Effector CD8-positive, alpha-beta T cell (primary cell): Measurements from ENCODE around the gene ACSM5.
"Not testable (repeated sequence)": the region's sequence is repeated elsewhere in the genome, so short reads cannot be mapped to it uniquely, and the experiment has no call there.

Experiments
- DNase-seq: peaks from one replicate; lab custom pipeline; 2025; lab: John Stamatoyannopoulos, UW

The ACSM5 gene

DNA sequence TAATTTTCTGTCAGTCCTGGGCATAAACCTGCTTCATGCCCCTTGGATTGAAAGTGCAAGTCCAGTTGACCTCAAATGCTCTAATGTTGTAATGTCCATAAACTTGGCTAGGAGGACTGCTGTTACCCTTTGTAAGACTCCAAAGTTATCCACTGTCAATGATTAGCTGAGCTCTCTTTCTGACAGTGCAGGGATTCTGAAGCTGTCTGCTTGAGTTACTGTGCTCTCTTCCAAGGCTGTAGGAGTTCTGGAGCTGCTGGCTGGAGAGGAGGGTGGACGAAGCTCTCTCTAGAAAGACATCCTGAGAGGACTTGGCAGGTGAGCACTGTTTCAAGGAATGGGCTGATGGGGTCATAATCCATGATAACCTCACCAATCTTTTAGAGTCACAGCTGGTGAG, 42.0 kb downstream of the ACSM5 start, which contains the start of gene ACSM2A:
Gene ACSM2A (plus strand): TSS at position 158 of the 400 bp plus-strand sequence. CDS start 8,594 bp downstream, outside the sequence.
- not testable (repeated sequence) for DNase-seq

DNA sequence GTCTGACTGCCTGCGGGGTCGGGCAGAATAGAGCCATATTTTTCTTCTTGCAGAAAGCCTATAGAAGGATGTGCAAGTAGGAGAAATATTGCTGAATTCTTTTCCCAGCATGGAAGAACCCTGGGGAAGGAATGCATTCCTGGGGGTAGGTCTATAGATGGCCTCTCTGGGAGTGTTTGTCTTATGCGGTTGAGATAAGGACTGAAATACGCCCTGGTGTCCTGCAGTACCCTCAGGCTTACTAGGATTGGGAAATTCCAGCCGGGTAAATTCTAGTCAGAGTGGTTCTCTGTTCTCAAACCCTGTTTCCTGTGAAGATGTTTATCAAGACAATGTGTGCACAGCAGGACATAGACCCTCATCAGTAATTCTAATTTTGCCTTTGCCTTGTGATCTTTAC, 44.3 kb downstream of the ACSM5 start:
- DNase-seq: not testable (repeated sequence)

GRCh38 chr16:20459227-20459626, 49.9 kb downstream of the ACSM5 start:
- DNase-seq: not testable (repeated sequence)

DNA sequence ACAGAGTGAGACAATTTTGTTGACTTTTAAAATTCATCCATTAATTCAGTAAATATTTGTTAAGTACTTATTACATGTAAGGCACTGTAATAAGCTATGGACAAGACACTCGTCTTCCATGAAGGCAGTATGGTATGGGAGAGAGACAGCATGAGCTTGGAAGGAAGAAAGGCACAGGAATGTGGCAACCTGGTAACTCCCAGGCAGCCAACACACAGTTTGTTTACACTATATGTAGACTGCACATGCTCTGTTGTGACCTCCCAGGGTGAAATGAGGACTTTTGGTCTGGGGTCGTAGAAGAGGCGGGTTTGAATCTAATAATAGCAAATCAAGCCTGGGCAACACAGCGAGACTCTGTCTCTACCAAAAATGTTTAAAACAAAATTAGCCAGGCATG, 51.0 kb downstream of the ACSM5 start:
- DNase-seq: not testable (repeated sequence)

- not testable (repeated sequence) for DNase-seq
These were observed 59.6 kb downstream of the ACSM5 start for GRCh38 chr16:20468954-20469353.

GRCh38 chr16:20469930-20470329, 60.6 kb downstream of the ACSM5 start:
- DNase-seq: not testable (repeated sequence)

- not testable (repeated sequence) for DNase-seq
These were observed 61.4 kb downstream of the ACSM5 start for GRCh38 chr16:20470732-20471131.

DNA sequence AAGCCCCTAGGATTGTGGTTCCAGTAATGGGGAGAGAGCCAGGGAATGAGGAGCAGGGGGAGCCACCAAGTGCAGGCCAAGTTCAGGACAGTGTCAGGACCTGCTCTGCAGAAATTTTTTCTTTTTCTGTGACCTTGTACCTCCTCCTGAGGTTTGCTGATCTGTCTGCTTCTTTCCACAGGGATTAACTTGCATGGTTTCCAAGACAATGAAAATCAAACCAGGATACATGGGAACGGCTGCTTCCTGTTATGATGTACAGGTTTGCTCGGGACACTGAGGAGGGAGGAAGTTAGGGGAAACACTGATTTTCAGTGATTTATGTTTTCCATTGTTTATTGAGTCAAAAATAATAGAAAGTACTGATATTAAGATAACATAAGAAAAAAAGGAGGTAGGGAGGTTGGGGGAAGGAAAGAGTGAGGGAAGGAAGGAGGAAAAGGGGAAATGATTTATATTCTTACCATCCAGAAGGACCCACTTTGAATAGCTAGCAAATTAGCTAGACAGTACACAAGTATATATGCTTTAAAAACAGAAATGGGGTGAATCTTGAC, 67.9 kb downstream of the ACSM5 start:
- DNase-seq: not testable (repeated sequence)

DNA sequence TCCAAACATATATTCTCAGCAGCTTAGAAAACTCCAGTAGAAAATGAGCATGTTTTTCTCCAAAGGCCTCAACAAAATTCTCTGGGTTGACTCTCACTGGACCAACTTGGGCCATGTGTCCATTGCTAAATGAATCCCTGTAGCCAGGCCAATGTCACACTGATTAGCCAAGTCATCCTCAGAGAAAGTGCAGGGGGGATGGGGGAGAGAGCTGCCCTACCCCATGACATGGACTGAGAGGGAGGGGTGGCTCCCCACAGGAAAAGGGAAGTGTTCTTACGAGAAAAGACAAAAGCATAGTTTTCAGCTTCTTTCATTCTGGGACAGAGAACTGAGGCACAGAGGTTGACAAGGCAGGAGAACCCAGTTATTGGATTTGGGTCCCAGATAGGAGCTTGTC, 74.7 kb downstream of the ACSM5 start:
- DNase-seq: not testable (repeated sequence)

DNA sequence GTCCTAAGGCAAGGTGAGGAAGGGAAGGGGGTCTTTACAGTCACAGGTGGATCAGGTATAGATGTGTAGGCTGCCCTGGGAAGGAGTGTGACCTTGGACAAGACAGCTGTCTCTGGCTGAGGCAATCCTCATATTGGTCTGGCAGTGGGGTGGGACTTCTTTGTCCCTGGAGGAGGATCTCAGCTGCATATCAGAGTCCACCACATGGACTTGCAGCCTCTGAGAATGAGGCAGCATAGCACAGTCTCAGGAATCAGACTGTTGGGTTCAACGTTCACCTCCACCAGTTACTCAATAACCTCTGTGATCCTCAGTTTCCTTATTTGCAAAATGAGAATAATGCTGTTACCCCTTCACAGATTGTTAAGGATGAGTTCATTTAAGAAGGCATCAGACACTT, 75.4 kb downstream of the ACSM5 start:
- no peak for DNase-seq

- DNase-seq: no peak
These were observed 76.1 kb downstream of the ACSM5 start for GRCh38 chr16:20485408-20485807.
